Upper lobe of left lung (tissue), 4 donors: ENCODE results near the gene ZBTB5.

Experiments used
- CTCF ChIP-seq, 6 experiments: fragments of 450-650 bp in 4 of 6; fragments of 200-600 bp in 2 of 6; sonication (generic) in 2 of 6; IDR thresholded peaks; one replicate each; pipeline ENCODE4 v1.5.1; 2016 to 2019; ENCODE audit warnings: antibody characterized with exemption in 6 of 6
- EP300 ChIP-seq, 4 donors: sonication (generic); formaldehyde crosslinking; IDR thresholded peaks; one replicate each; pipeline ENCODE4 v1.5.1; 2017; ENCODE audit warnings: antibody characterized with exemption in 4 of 4, control low read depth in 2 of 4
- POLR2A ChIP-seq, 4 donors: fragments of 450-650 bp; IDR thresholded peaks; one replicate each; pipeline ENCODE4 v1.5.1; 2016 to 2017; ENCODE audit warnings: antibody characterized with exemption in 4 of 4, mild to moderate bottlenecking in 2 of 4
- POLR2AphosphoS5 ChIP-seq, 2 donors: sonication (generic); formaldehyde crosslinking; IDR thresholded peaks; one replicate each; pipeline ENCODE4 v1.5.1; 2017; ENCODE audit warnings: antibody characterized with exemption in 2 of 2

GRCh38 chr9:37485389-37486255 lies 20.4 kb upstream of the ZBTB5 start, which contains the start of gene POLR1E:
- TF ChIP-seq POLR2A (IDR thresholded peaks at IDR 0.05) (peak in 3 of 4 donors; percentile 61 to 82 (median 64)), CTCF (IDR thresholded peaks at IDR 0.05) (peak in 2 of 6 experiments; percentile 13 to 16), POLR2AphosphoS5 (IDR thresholded peaks at IDR 0.05) (peak; percentile 69 to 87), EP300 (IDR thresholded peaks at IDR 0.05) (no peak)
